ENCODE results near the gene ADAR.

DNA sequence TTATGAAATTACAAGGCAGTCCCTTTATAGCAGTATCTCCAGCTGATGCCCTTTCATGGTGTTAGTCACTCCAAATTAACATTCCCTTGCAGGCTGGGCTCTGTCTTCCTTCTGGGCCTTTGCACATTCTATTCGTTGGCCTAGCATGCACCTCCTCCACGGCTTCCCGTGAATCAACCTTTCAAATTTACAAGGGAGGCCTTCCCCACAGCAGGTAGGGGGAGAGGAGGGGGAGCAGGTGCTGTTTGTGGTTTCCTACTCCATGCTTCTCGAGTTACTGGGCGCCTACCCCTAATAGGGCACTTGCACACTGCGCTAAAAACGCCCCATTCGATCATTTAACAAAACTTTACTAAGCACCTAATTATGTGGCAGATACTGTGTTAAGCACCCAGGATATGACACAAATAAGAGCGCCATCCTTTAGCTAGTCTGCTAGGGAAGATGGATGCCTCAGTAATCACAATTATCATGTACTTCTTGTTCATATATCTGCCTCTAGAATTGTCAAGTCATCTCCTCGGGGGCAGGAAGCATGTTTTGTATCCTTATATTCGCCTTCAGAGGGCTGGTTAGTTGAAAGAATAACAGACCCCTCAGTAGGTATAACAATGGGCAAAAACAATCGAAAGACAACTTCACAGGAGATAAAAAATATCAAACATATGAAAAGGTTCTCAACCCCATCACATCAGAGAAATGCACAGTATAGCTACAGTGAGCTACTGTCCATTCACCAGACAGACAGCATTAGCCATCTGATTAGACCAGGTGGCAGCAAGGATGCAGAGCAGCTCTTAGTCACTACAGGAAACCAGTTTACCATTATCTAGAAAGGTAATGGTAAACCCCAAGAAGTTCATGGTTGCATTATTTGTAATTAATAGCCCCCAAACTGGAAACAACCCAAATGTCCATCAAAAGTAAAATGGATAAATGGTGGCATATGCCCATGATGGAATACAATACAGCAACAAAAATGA is 1.7 kb upstream of the ADAR start:
- TF ChIP-seq POLR2A (IDR thresholded peaks at IDR 0.05; ENCODE audit: low read depth, low read length) = no peak
- TF ChIP-seq, protein P1, sequence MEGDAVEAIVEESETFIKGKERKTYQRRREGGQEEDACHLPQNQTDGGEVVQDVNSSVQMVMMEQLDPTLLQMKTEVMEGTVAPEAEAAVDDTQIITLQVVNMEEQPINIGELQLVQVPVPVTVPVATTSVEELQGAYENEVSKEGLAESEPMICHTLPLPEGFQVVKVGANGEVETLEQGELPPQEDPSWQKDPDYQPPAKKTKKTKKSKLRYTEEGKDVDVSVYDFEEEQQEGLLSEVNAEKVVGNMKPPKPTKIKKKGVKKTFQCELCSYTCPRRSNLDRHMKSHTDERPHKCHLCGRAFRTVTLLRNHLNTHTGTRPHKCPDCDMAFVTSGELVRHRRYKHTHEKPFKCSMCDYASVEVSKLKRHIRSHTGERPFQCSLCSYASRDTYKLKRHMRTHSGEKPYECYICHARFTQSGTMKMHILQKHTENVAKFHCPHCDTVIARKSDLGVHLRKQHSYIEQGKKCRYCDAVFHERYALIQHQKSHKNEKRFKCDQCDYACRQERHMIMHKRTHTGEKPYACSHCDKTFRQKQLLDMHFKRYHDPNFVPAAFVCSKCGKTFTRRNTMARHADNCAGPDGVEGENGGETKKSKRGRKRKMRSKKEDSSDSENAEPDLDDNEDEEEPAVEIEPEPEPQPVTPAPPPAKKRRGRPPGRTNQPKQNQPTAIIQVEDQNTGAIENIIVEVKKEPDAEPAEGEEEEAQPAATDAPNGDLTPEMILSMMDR (conservative IDR thresholded peaks at IDR 0.05; ENCODE audit: low read depth, low read length) = no peak
- no peak for TF ChIP-seq RFX5 (IDR thresholded peaks at IDR 0.05; ENCODE audit: low read depth, low read length)
- TF ChIP-seq CHD1 (IDR thresholded peaks at IDR 0.05; ENCODE audit: low read depth, low read length) = no peak
- no peak for TF ChIP-seq FOS (IDR thresholded peaks at IDR 0.05; ENCODE audit: low read depth, low read length)
- no peak for TF ChIP-seq SMC3 (IDR thresholded peaks at IDR 0.05; ENCODE audit: low read depth, low read length)
